HT-29 (cell line): ENCODE results near the gene NAXD. TPM values are rescaled to one million over a fixed set of nuclear protein-coding genes. Genes with fewer than 3 reads are reported as not detected.

ENCODE experiments used
- total RNA-seq: library from RNA; depleted of rRNA; stranded (reverse); fragments of >200 nt; shearing (Covaris generic); gene quantifications from 2 replicates; pipeline ENCODE4 v1.2.3, GENCODE V29; 2014; rRNA removed

The NAXD gene
- total RNA-seq, 1 experiment from 2014 or later = 44.5 TPM

Other genes with a start within 250 kb of the NAXD start
- 145 and 147 TPM in 2 replicates for gene RAB20, start 53.8 kb upstream of the NAXD start, total RNA-seq
- gene CARS2, start 90.6 kb downstream of the NAXD start, total RNA-seq = 88.3 and 107 TPM in 2 replicates
- 59.4 and 61.3 TPM in 2 replicates for gene ING1, start 98.2 kb downstream of the NAXD start, total RNA-seq